Panc1 (cell line): Measurements from ENCODE around the gene DAND5. TPM values are rescaled to one million over a fixed set of nuclear protein-coding genes. Genes with fewer than 3 reads are reported as not detected.

Experiments used
- ATAC-seq: fragments of 200-7000 bp; cut with Tn5 transposase; 2 replicates; pipeline ENCODE4 v1.9.1; 2020; ENCODE audit warnings: mild to moderate bottlenecking, moderate library complexity
- BruUV-seq: library from RNA; stranded (reverse); fragments of 400-500 nt; replicated peaks from 2 replicates; lab custom pipeline; 2021; lab: Mats Ljungman, UMichigan
- CTCF ChIA-PET: fragments of 300-600 bp; sonication (Branson Sonifier 250); formaldehyde crosslinking; loops from one replicate; lab custom pipeline; 2022; ENCODE audit warnings: antibody characterized with exemption; lab: Charles Lee
- POLR2A ChIA-PET: fragments of 300-600 bp; sonication (Branson Sonifier 250); formaldehyde crosslinking; loops from one replicate; lab custom pipeline; 2022; ENCODE audit warnings: antibody characterized with exemption; lab: Charles Lee
- DNase-seq: peaks from one replicate; pipeline ENCODE4 v3.0.0-alpha.2; 2010; ENCODE audit warnings: low read depth, low spot score
- H3K27ac ChIP-seq: 2 replicates; pipeline ENCODE4 v1.5.1; 2011; ENCODE audit warnings: mild to moderate bottlenecking, low read length, inconsistent platforms
- H3K27me3 ChIP-seq: fragments of 200-500 bp; sonication (Bioruptor generic); 2 replicates; pipeline ENCODE4 v1.6.0; 2014; ENCODE audit warnings: low read length, inconsistent platforms; ENCODE audit not compliant: control insufficient read depth, insufficient read depth
- H3K36me3 ChIP-seq: fragments of 200-500 bp; sonication (Bioruptor generic); 2 replicates; pipeline ENCODE4 v1.5.1; 2014; ENCODE audit warnings: inconsistent platforms, mild to moderate bottlenecking, low read length, moderate library complexity; ENCODE audit not compliant: control insufficient read depth, insufficient read depth
- H3K4me1 ChIP-seq: 2 replicates; pipeline ENCODE4 v1.5.1; 2011; ENCODE audit warnings: inconsistent platforms, mild to moderate bottlenecking, low read length, moderate library complexity; ENCODE audit not compliant: control insufficient read depth, insufficient read depth
- H3K4me3 ChIP-seq, 2 experiments: 2 replicates each; pipeline ENCODE4 v1.5.1; 2011 to 2012; ENCODE audit warnings: low read depth in 2 of 2, low read length in 2 of 2, mild to moderate bottlenecking in 2 of 2, inconsistent platforms in 1 of 2, moderate library complexity in 1 of 2
- H3K9me3 ChIP-seq: fragments of 200-500 bp; sonication (Bioruptor generic); 2 replicates; pipeline ENCODE4 v1.5.1; 2014; ENCODE audit warnings: low read depth, mild to moderate bottlenecking, inconsistent platforms, low read length, moderate library complexity; ENCODE audit not compliant: control insufficient read depth, insufficient read depth
- POLR2AphosphoS5 ChIP-seq: IDR thresholded peaks from 2 replicates; pipeline ENCODE4 v1.6.1; 2012; ENCODE audit warnings: mild to moderate bottlenecking, low read depth, low read length, moderate library complexity
- SIN3A ChIP-seq: IDR thresholded peaks from 2 replicates; pipeline ENCODE4 v1.6.1; 2012; ENCODE audit warnings: low read depth, mild to moderate bottlenecking, low read length, moderate library complexity, borderline replicate concordance; ENCODE audit not compliant: insufficient read depth
- TCF7L2 ChIP-seq: IDR thresholded peaks from 2 replicates; pipeline ENCODE4 v1.6.1; 2011; ENCODE audit warnings: mild to moderate bottlenecking, low read depth, low read length, inconsistent platforms
- in situ Hi-C: cut with HindIII; loops from 2 replicates; pipeline ENCODE4 v1.10.0; 2016; ENCODE audit warnings: low sequenced_read_pairs, low pct_unique_long_range_greater_than_20kb
- intact Hi-C: fragments of 100-400 bp; cut with micrococcal nuclease; formaldehyde crosslinking; loops from one replicate; pipeline ENCODE4 v1.10.0; 2022; ENCODE audit not compliant: unreplicated experiment
- total RNA-seq: library from RNA; stranded (reverse); gene quantifications from one replicate; pipeline ENCODE4 v1.2.1, GENCODE V29; 2021; ENCODE audit not compliant: unreplicated experiment
- TF ChIP-seq, protein P1 (sequence below), 2 experiments: IDR thresholded peaks; 2 replicates each; pipeline ENCODE4 v1.6.1; 2011 to 2012; ENCODE audit warnings: low read depth in 2 of 2, control low read depth in 1 of 2, low read length in 1 of 2, mild to moderate bottlenecking in 1 of 2, moderate library complexity in 1 of 2; ENCODE audit not compliant: insufficient read depth in 1 of 2
- TF ChIP-seq, protein P2 (sequence below): fragments of 450-650 bp; IDR thresholded peaks from 2 replicates; pipeline ENCODE4 v1.5.1; 2017; ENCODE audit warnings: mild to moderate bottlenecking

Gene DAND5
- total RNA-seq, 1 experiment from 2014 or later = 0.54 TPM

DNA sequence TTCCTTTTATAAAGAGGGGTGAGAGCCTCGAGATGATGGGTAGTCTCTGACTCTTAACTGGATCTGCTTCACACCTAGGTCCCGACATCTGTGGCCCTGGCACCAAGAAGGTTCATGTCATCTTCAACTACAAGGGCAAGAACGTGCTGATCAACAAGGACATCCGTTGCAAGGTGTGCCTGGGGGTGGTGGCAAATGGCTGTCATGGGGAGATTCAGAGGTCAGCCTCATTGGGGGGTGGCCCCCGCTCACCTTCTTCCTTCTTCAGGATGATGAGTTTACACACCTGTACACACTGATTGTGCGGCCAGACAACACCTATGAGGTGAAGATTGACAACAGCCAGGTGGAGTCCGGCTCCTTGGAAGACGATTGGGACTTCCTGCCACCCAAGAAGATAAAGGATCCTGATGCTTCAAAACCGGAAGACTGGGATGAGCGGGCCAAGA is 29.4 kb upstream of the DAND5 start:
- Histone ChIP-seq H3K36me3 (peaks cover 18% of the 10 kb centered on the region), H3K27ac (peak overlapping the region; percentile 93), H3K9me3 (no peaks in the 10 kb centered on the region), H3K4me1 (peaks cover 24% of the 10 kb centered on the region), H3K27me3 (no peaks in the 10 kb centered on the region), H3K4me3 (peak overlapping the region; percentile 96 to 97)
- ChIA-PET CTCF (no interaction called here), POLR2A (interaction anchor here (0.6 kb wide), 2 partner anchors 14 to 888 kb away, joined by 3 read pairs; no protein-coding TSS in a partner anchor)
- TSS peak; percentile 91 for BruUV-seq
- ATAC-seq (no peak), DNase-seq (no peak)
- in situ Hi-C loops (no loop called here), intact Hi-C loops (no loop called here)
- TF ChIP-seq, protein P1, sequence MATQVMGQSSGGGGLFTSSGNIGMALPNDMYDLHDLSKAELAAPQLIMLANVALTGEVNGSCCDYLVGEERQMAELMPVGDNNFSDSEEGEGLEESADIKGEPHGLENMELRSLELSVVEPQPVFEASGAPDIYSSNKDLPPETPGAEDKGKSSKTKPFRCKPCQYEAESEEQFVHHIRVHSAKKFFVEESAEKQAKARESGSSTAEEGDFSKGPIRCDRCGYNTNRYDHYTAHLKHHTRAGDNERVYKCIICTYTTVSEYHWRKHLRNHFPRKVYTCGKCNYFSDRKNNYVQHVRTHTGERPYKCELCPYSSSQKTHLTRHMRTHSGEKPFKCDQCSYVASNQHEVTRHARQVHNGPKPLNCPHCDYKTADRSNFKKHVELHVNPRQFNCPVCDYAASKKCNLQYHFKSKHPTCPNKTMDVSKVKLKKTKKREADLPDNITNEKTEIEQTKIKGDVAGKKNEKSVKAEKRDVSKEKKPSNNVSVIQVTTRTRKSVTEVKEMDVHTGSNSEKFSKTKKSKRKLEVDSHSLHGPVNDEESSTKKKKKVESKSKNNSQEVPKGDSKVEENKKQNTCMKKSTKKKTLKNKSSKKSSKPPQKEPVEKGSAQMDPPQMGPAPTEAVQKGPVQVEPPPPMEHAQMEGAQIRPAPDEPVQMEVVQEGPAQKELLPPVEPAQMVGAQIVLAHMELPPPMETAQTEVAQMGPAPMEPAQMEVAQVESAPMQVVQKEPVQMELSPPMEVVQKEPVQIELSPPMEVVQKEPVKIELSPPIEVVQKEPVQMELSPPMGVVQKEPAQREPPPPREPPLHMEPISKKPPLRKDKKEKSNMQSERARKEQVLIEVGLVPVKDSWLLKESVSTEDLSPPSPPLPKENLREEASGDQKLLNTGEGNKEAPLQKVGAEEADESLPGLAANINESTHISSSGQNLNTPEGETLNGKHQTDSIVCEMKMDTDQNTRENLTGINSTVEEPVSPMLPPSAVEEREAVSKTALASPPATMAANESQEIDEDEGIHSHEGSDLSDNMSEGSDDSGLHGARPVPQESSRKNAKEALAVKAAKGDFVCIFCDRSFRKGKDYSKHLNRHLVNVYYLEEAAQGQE (IDR thresholded peaks at IDR 0.05; ENCODE audit: insufficient read depth in 1 of 2, low read depth in 2 of 2, low read length in 1 of 2) = no peak
- TF ChIP-seq, protein P2, sequence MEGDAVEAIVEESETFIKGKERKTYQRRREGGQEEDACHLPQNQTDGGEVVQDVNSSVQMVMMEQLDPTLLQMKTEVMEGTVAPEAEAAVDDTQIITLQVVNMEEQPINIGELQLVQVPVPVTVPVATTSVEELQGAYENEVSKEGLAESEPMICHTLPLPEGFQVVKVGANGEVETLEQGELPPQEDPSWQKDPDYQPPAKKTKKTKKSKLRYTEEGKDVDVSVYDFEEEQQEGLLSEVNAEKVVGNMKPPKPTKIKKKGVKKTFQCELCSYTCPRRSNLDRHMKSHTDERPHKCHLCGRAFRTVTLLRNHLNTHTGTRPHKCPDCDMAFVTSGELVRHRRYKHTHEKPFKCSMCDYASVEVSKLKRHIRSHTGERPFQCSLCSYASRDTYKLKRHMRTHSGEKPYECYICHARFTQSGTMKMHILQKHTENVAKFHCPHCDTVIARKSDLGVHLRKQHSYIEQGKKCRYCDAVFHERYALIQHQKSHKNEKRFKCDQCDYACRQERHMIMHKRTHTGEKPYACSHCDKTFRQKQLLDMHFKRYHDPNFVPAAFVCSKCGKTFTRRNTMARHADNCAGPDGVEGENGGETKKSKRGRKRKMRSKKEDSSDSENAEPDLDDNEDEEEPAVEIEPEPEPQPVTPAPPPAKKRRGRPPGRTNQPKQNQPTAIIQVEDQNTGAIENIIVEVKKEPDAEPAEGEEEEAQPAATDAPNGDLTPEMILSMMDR = no peak

DNA sequence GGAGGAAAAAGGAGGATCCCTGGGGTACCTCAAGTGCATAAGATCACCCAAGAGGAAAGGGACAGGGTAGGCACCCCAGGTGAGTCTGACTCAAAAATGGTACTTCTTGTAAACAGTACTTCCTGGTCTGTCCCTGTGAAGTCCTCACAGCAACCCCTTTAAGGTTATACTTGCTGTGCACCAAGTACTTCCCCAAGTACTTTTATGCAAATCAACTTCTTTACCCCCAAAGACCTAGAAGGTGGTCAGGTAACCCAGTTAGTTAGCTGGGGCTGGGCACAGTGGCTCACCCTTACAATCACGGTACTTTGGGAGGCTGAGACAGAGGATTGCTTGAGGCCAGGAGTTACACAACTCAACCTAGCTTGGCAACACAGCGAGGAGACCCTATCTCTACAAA is 28.5 kb upstream of the DAND5 start:
- BruUV-seq = no TSS peak
- ATAC-seq = no peak
- intact Hi-C loops = no loop called here

More for the DNA sequence above, 28.5 kb upstream of the DAND5 start:
- H3K4me3 ChIP-seq = peak overlapping the region; percentile 96 to 97
- TF ChIP-seq, protein P2 = no peak
- TF ChIP-seq POLR2AphosphoS5 (no peak), TCF7L2 (no peak), SIN3A (no peak)
- TF ChIP-seq, protein P1 (IDR thresholded peaks at IDR 0.05; ENCODE audit: insufficient read depth in 1 of 2, low read depth in 2 of 2, low read length in 1 of 2) = no peak
- H3K27ac ChIP-seq = peak overlapping the region; percentile 93
- no peaks in the 10 kb centered on the region for H3K9me3 ChIP-seq
- H3K4me1 ChIP-seq = peaks cover 24% of the 10 kb centered on the region
- CTCF ChIA-PET = interaction anchor here (0.6 kb wide), 1 partner anchor 164 kb away, joined by 3 read pairs; no protein-coding TSS in a partner anchor
- no peaks in the 10 kb centered on the region for H3K27me3 ChIP-seq
- H3K36me3 ChIP-seq = peaks cover 18% of the 10 kb centered on the region
- POLR2A ChIA-PET = interaction anchor here (0.6 kb wide), 1 partner anchor 9 kb away, joined by 3 read pairs; no protein-coding TSS in a partner anchor
- DNase-seq = no peak
- in situ Hi-C loops = no loop called here
